ENCODE measurements around the gene LMAN1L. TPM values are rescaled to one million over a fixed set of nuclear protein-coding genes. Genes with fewer than 3 reads are reported as not detected.

The LMAN1L gene
- total RNA-seq, 1 donor from 2014 or later = not detected

DNA sequence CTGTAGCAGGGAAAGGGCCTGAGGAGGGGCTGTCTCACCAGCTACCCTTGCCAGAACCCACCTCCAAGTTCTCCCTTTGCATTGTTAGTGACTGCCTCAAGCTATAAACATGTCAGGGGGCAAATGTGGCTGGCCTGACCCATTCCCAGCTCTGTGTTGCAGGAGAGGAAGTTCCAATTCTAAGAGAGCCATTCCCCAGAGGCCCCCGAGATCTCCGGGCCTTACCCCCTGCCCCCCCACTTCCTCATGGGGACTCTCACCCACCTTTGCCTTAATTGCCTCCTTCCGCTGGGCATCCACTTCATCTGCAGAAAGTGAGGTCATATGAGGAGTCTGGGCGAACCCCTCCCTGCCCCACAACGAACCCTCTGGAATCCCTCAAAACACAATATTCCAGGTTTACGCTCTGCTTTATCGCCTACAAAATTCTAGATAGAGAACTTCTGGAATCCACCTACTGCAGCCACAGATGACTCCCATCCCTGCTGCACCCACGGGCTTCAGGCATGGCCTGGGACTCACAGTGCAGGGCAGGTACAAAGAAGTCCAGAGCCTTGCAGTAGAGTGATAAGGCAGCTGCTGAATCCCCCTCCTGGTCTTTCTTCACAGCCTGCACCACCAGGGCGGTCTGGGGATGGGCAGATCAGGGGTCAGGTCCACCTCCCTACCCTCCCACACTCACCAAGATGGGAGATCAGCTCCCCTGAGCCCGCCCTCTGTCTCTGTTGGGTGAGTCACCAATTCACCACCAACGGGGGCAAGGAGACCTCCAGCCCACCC, 26.3 kb downstream of the LMAN1L start:
- no peak for DNase-seq

DNA sequence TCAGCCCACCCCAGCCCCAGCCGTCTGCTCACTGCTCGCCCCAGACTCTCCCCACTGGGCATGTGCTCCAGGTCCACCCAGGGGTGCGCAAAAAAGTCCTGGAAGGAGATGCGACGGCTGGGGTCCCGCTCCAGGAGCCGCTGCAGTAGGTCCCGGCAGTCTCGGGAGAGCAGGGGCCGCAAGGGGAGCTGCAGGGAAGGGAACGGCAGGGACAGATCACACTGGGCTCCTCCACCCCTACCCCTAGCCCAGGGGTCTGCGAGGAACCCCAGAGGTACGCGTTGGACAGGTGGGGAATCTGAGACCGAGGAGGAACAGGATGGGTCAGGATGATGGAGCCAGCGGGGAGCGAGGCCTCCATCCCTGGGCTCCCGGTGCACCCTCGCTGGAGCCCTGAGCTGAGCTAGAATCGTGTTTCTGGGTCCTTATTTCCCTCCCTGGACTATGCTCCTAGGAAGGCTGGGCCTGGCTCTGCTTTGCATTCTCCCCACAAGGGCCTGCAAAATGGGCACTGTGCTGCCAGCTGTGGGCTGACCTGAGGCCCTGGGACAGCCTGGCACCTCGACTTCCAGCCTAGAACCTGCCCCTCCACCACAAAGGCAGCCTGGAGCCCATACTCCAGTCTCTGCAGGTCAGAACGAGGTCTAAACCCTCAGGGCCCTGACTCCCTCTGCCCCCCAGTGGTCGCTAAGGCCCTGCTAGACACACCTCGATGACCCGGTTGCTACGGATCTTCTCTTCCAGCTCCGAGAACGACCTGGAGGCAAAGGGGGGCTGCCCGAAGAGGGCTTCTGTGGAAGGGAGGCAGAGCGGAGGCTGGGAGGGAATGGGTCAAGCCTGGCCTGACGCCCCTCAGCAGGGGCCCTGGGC, 27.1 kb downstream of the LMAN1L start:
- DNase-seq = no peak

DNA sequence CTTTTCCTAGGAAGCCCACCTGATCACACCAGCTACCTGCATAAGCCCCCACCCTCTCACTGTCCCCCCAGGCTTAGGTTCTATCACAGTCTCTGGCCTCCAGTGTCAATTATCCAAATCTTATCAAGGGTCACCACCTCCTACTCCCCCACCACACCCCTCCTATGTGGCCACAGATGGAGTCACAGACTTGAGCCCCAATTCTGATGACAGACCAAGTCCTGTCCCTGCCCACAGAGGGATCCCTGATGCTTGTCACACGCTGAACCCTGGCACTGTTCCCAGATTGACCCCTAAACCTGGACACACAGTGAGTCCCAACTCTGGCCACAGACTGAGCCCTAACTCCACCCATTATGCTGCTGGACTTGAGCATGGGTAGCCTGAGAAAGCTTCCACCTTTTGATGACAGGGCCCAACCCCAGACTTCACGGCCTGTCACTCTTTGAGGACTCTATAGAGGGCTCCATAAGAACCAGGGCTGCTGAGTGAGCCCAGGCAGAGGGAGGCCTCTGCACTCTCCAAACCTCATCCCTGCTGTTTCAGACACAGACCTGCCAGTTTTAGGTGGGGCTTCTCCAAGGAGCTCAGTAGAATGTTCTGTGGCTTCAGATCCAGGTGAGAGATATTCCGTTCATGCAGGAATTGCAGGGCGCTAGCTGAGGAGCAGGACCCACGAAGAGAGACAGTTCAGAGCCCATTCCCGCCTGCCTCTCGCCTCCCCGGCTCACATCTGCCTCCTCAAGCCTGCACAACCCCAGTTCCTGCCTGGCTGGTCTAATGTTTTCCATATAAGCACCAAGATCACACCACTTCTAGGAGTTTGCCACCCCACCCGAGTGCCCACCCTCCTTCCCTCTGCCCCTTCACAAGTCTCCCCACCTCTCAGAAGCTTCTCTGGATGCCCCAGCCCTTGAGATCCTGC, 28.5 kb downstream of the LMAN1L start:
- no peak for DNase-seq

DNA sequence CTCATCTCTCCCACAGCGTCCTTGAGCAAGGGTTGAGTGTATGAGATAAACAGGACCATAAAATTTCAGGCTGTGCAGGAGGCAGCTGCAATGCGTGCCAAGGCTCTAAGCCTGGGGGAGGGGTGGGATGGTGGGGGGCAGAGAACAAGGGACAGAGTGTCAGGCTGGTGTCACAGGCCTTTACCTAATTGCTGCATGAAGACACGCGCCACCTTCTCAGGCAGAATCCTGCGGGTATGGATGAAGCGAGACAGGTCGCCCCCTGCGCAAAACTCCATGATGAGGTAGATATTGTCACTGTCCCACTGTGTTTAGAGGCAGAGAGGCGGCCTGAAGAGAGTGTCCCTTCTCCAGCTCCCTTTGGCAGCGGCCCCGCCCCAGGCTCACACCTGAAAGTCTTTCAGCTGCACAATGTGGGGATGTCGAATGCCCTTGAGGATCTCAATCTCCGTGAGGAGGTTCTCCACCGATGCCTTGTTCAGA, 29.3 kb downstream of the LMAN1L start:
- DNase-seq = no peak

DNA sequence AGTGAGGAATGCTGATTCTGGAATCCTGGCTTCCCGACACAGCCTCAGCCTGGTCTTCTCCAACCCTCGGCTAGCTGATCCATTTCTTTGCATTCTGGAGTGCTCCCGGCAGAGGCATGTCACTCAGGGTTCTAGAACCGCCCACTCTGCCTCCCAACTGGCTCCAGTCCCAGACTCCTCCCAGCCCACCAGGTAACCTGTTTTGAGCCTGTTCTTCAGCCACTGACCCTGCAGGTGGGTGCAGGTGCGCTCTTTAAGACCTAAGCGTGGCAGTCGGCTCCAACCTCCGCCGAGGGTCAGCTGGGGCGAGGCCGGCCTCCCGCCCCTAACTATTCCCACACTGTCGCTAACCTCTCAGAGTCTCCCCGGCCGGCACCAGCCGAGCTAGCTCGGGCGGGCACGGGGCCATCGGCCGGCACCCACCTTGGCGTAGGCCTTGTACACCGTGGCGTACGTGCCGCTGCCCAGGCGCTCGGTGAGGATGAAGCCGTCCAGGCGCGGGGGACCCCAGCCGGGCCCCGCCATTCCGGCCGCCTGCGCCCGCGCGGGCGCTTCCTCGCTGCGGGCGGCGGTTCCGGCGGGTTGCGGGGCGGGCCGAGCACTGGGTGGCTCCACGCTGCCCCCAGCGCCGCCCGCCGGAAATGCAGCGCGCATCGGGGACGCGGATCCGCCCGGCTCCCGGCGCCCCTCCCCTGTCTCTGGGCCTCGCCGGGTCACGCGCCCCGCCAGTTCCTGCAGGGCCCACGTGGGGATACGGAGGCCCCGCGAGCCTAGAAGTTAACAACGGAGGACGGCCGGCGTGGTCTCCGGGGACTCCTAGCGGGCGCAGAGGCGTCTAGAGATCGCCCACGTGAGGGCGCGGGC, 30.2 kb downstream of the LMAN1L start, which contains the start of gene ULK3:
Gene ULK3, minus strand, starts transcription at position 576 of the 864 bp plus-strand sequence. Its CDS starts 51 bp downstream, at position 525.
- peak; percentile 89 for DNase-seq

DNA sequence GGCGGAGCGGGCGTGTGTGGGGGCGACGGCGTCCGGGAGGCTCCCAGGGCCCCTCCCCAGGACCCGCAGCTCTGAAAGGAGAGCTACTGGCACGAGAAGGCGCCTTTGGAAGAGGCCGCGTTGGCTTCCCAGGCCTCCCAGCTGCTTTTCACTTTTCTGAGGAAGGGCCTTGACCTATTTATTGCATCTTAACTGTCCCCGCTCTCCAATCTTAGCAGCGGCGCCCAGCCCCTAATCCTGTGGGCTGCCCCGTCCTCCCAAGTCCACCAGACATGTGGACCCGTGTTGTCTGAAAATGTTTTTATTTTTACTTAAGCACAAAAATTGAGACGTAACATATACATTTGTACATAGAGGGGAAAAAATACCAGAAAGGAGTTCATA, 30.8 kb downstream of the LMAN1L start:
- DNase-seq = no peak

DNA sequence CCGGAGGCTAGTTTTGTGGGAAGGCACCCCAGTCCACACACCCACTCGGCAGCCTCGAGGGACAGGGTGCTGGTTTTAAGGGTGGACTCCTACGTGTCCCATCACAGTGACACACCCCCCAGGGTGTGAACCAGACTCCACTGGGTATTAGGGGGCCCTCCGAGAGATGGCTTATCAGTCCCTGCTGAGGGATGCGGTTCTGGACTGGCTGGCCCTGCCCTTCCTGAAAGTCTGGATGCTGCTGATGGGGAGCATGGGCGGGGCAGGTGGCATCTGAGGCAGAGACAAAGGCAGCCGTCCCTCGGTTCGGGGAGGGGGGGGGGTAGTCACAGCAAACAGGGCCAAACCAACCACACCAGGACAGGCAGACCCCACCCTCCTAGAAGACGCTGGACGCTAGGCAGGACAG, 31.3 kb downstream of the LMAN1L start:
- no peak for DNase-seq

DNA sequence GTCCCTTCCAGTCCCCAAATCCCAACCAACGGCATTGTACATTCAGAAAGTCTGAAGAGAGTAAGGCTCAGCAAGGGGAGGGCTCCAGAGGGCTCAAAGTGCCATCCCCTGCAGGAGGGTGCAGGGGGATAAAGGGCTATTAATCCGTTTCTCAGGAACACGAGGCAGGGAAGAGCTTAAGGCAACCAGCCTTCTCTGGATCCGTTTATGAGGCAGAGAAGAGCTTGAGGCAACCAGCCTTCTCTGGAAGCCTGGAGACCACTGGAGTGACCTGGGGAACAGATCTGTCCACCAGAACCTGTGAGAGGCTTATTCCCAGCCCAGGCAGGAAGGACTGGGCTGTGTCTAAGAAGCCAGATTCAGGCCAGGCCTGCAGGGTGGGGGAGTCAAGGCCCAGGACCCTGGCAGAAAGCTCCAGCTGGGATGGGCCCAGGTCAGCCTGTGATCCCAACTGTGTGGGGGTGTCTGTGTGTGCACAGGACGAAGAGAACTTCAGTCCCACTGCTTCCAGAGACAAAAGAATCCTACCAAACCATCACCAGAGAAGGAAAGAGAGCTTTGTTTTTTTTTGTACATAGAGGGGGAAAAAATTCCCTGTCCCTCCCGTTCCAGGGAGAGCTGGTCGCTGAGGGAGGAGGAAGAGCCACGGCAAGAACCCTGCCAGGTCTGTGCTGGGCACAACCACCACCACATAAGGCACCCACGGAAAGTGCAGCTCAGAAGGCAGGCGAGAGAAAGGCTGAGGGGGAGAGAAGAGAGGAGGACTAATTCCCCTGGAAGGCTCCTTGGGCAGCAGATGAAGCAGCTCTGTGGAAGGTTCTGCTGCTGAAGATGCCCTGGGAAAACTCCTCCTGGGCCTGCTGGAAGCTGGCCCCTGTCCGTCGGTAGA, 31.9 kb downstream of the LMAN1L start:
- DNase-seq = no peak

DNA sequence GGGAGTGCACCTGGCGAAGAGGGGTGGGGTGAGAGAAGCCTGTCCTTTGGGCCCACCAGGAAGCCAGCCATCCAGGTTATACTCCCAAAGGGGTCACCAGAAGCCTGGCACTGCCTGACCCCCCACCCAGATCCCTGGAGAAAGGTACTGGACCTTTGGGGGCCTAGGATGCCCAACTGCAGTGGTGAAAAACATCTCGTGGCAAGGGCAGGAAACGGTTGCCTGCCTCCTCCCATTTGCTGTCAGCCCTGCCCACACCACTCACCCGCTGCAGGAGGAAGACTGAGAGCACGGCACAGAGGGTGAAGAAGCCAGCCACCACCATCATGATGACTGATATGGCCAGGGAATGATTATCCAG, 32.6 kb downstream of the LMAN1L start:
- DNase-seq = no peak

DNA sequence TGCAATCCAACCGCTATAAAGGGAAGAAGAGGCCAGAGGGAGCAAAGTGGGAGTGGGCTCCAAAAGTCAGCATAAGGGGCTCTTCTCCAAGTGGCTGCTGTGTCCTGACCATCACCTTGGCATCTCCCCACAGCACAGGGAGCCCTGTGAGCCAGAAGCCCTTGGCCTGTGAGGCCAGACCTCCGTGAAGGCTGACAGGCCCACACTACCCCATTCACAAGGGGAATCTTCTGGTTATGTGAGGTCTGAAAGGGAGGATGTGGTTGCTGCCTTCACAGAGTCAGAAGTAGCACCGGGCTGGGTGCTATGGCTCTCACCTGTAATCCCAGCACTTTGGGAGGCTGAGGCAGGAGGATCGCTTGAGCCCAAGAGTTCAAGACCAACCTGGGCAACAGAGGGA, 32.9 kb downstream of the LMAN1L start:
- DNase-seq = no peak

DNA sequence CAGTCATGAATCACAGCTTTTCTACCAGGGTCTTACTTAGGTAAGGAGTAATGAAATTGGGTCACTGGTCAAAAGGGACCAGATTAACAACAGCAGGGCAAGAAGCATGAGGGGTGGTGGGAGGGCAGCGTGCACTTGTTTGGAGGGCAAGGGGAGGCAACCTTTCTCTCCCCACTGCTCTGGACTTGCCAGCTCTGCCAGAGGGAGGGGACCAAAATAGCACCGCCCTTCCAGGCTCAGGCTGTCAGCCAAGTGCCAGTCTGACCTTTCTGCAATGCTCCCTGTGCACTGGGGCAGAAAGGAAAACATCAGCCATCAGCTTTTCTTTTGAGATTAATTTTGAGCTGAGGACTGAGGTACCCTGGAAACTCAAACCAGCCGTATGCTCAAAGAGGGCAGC, 34.8 kb downstream of the LMAN1L start:
- DNase-seq = no peak

DNA sequence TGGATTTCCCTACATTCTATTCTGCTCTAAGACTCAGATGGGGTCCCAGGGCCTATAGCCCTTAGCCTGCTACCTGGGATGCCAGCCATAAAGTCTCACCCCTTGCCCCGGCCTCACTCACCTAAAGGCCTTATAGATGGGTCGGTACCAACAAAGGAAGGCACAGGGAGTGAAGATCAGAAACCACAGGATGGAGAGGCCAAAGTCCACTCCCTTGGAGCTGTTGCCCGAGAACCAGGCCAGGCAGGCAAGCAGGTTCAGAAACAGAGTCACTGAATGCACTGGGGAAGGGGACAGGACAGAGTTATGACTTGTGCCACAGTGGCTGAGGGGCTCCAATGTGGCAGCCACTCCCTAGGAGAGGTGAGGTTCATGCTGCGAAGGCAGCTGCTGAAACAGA, 37.8 kb downstream of the LMAN1L start:
- DNase-seq = no peak

DNA sequence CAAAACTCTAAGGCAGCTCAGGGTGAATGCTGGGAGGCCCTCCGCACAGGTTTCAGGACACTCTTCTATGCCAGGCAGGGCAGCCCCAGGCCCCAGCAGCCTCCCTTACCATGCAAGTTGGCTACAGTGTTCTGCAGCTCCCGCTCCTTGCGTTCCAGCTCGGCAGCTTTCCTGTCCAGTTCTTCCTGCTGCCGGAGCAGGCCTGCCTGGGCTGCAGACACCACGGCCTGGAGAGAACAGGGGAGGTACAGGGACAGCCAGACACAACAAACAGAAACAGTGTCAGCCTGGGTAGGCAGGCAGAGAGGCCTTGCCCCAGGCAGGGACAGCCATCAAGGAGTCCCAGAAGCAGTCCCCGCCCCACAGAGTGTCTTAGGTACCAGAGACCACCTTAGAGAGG, 39.3 kb downstream of the LMAN1L start:
- DNase-seq = no peak

DNA sequence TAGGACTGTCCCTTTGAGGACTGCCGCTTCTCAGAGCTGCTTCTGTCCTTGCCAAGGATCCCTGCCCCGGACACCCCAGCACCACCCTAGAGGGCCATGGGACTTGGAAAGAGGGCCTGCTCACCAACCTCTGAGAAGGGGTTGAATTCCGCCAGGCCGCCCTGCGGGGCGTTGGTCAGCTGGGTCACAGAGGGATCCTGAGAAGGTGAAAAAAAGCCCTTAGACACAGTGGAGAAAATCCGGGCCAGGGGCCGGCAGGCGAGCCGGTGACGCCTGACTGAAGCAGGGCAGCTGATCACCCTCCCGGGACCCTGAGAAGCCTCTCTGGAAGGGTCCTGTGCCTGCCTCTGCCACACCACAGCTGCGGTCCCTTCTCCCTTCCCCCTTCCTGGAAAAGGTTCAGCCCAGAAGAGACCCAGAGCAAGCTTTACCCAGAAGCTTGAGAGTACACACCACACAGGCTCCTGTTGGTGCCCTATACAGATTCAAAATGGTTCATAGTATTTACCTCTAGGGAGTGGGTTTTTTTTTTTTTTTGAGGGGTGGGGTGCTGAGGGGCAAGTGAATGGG, 41.9 kb downstream of the LMAN1L start:
- DNase-seq = no peak

DNA sequence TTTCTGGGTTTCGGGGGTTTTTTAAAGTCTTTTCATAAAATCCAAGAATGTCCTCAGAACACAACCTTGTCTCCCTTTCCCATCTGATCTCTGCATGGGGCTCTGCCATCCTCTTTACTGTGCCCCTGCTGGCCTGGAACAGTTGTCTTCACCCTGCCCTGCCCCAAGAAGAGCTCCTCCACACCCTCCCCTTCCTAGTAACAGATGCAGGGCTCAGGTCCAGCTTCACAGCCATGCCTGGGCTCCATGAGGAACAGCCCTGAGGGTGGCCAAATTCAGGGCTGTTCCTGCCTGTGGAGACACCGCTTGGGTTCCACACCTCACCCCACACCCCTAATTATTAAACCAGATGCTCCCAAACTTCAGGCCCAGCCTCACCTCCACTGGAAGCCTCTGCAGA, 43.2 kb downstream of the LMAN1L start:
- no peak for DNase-seq

DNA sequence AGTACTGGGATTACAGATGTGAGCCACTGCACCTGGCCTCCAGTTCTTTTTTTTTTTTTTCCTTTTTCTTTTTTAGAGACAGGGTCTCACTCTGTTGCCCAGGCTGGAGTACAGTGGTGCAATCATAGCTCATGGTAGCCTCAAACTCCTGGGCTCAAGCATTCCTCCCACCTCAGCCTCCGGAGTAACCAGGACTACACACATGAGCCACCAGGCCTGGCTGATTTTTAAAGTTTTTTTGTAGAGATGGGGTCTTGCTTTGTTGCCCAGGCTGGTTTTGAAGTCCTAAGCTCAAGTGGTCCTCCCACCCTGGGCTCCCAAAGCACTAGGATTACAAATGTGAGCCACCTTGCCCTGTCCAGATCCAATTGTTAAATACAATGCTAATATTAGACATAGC, 43.9 kb downstream of the LMAN1L start:
- no peak for DNase-seq

DNA sequence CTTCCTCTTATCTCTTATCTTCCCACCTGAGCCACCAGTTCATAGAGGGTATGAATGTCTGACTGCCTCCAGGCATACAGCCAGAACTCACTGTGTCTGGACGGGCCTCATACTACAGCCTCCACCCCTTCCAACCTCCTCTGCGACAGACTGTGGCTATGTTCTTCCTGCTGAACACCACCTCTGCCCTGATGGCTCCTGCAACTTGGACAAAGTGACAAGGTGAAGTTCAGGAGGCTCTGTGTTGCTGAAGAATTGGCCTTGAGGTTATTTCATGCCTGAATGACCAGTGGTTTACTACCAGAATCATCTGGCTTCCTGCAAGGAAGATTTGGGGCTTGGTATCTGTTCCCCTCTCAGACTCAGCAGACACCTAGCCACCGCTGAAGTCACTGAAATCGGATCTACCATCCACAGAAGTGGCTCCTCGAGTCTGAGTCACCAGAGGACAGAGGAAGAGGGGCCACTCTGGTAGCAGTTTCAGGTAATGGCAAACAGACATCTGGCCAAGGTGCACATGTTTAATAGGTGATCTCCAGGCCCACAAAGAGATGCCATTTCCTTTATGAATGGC, 44.5 kb downstream of the LMAN1L start:
- no peak for DNase-seq

DNA sequence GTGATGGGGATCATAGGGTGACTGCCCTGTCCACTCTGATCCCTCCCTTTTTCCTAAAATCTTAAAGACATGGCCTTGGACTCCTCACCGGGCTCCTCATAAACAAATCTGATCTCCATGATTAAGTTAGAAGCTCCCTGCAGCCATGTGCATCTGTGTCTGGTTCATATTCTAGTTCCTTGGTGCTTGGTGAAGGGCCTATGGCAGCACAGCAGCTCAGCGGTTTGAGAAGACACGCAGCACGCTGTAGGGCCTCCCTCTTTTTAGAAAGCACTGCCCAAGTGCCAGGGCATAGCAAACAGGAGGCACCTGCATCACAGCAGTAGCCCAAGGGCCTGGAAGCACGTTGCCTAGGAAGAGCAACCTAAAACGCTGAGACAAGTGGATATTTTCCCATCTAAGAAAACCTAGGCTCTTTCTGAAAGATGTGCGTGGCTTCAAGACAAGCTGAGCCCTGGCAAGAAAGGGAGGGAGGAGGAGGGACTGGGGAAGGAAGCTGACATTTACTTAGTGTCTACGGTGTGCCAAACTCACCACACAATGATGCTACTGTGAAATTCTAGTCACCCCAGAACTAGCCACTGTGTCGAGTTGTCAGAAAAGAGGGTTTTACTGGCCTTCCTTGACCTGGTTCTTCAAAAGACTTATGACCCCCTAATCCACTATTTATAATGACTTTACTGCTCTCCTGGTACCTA, 45.2 kb downstream of the LMAN1L start:
- no peak for DNase-seq

DNA sequence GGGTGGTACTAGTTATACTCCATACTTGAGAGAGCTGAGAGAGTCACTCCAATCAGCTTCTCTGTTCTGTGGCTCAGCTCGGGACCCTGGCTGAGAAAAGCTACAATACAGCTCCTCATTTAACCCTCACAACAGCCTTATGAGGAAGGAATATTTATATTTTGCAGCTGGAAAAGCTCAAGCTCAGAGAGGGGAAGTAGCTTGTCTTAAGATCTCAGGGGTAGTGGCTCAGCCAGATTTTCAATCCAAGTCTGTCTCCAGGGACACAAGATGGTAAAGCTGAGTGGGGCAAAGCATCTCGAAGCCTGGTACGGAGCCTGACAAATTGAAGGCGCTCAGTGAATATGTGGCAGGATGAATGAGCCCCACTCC, 45.7 kb downstream of the LMAN1L start:
- DNase-seq = no peak
